ENCODE results near the gene TMPRSS11A.

The TMPRSS11A gene

GRCh38 chr4:67963356-67963755, at the start of gene TMPRSS11A:
Gene TMPRSS11A (minus strand): TSS chr4:67963493. CDS start chr4:67963393, 100 bp downstream.
- no peak for DNase-seq (ENCODE audit: low spot score)
- no peak within 1 kb of the TSS for H3K4me3 ChIP-seq
- H3K27ac ChIP-seq, result no peak within 1 kb of the TSS
- no peak for TF ChIP-seq CTCF (IDR thresholded peaks at IDR 0.05)

GRCh38 chr4:68011684-68012083, 48.4 kb upstream of the TMPRSS11A start:
- no peak for DNase-seq (ENCODE audit: low spot score)
- Histone ChIP-seq H3K4me3 (no peak overlapping the region), H3K27ac (no peak overlapping the region)
- TF ChIP-seq CTCF (IDR thresholded peaks at IDR 0.05), result no peak

GRCh38 chr4:68002906-68003305, 39.6 kb upstream of the TMPRSS11A start:
- no peak for TF ChIP-seq CTCF (IDR thresholded peaks at IDR 0.05)
- DNase-seq (ENCODE audit: low spot score), result no peak
- Histone ChIP-seq H3K27ac (no peak overlapping the region), H3K4me3 (no peak overlapping the region)

- no peak for DNase-seq (ENCODE audit: low spot score)
- TF ChIP-seq CTCF (IDR thresholded peaks at IDR 0.05), result no peak
- H3K4me3 ChIP-seq, result no peak overlapping the region
- H3K27ac ChIP-seq, result no peak overlapping the region
Observed at GRCh38 chr4:67996127-67996526, 32.8 kb upstream of the TMPRSS11A start.

GRCh38 chr4:67988991-67989390, 25.7 kb upstream of the TMPRSS11A start:
- Histone ChIP-seq H3K27ac (no peak overlapping the region), H3K4me3 (no peak overlapping the region)
- no peak for TF ChIP-seq CTCF (IDR thresholded peaks at IDR 0.05)
- no peak for DNase-seq (ENCODE audit: low spot score)

GRCh38 chr4:67983333-67983732, 20.0 kb upstream of the TMPRSS11A start:
- no peak overlapping the region for H3K27ac ChIP-seq
- TF ChIP-seq CTCF (IDR thresholded peaks at IDR 0.05), result no peak
- H3K4me3 ChIP-seq, result no peak overlapping the region
- DNase-seq (ENCODE audit: low spot score), result no peak

GRCh38 chr4:67980512-67980911, 17.2 kb upstream of the TMPRSS11A start:
- no peak overlapping the region for H3K4me3 ChIP-seq
- DNase-seq (ENCODE audit: low spot score), result no peak
- TF ChIP-seq CTCF (IDR thresholded peaks at IDR 0.05), result no peak

More at GRCh38 chr4:67980512-67980911, 17.2 kb upstream of the TMPRSS11A start:
- no peak overlapping the region for H3K27ac ChIP-seq
